GM23338 (cell line): ENCODE measurements around the gene MEGF11. TPM values are rescaled to one million over a fixed set of nuclear protein-coding genes. Genes with fewer than 3 reads are reported as not detected.

Experiments
- ATAC-seq: fragments of 200-7000 bp; cut with Tn5 transposase; 3 replicates; pipeline ENCODE4 v1.9.1; 2020
- DNase-seq: peaks from one replicate; pipeline ENCODE4 v3.0.0-alpha.2; 2015; ENCODE audit warnings: low spot score
- H2AFZ ChIP-seq: fragments of 200-600 bp; sonication (generic); 2 replicates; pipeline ENCODE4 v1.8.0; 2016; ENCODE audit warnings: antibody characterized with exemption, mild to moderate bottlenecking, moderate library complexity
- H3F3A ChIP-seq: fragments of 200-600 bp; sonication (generic); replicated peaks from 2 replicates; pipeline ENCODE4 v1.8.0; 2017; ENCODE audit warnings: antibody characterized with exemption, mixed run types, low read depth
- H3K27ac ChIP-seq: fragments of 200-600 bp; sonication (generic); 2 replicates; pipeline ENCODE4 v1.6.1; 2016; ENCODE audit warnings: low read depth
- H3K27me3 ChIP-seq: fragments of 200-600 bp; sonication (generic); 2 replicates; pipeline ENCODE4 v1.8.0; 2016; ENCODE audit warnings: mild to moderate bottlenecking, mixed run types, moderate library complexity; ENCODE audit not compliant: insufficient read depth
- H3K36me3 ChIP-seq: fragments of 200-600 bp; sonication (generic); 2 replicates; pipeline ENCODE4 v1.8.0; 2016; ENCODE audit warnings: mild to moderate bottlenecking; ENCODE audit not compliant: insufficient read depth
- H3K4me1 ChIP-seq: fragments of 200-600 bp; sonication (generic); 2 replicates; pipeline ENCODE4 v1.8.0; 2016; ENCODE audit warnings: mild to moderate bottlenecking, moderate library complexity; ENCODE audit not compliant: insufficient read depth
- H3K4me2 ChIP-seq: fragments of 200-600 bp; sonication (generic); 2 replicates; pipeline ENCODE4 v1.7.1; 2017; ENCODE audit warnings: mixed run types
- H3K4me3 ChIP-seq: fragments of 200-600 bp; sonication (generic); 2 replicates; pipeline ENCODE4 v1.6.1; 2016; ENCODE audit warnings: mixed run types
- H3K79me2 ChIP-seq: fragments of 200-600 bp; sonication (generic); replicated peaks from 2 replicates; pipeline ENCODE4 v1.8.0; 2017; ENCODE audit warnings: mild to moderate bottlenecking; ENCODE audit not compliant: insufficient read depth
- H3K9me2 ChIP-seq: fragments of 200-600 bp; sonication (generic); 2 replicates; pipeline ENCODE4 v1.8.0; 2017; ENCODE audit not compliant: insufficient read depth
- H4K20me1 ChIP-seq: fragments of 200-600 bp; sonication (generic); replicated peaks from 2 replicates; pipeline ENCODE4 v1.8.0; 2017; ENCODE audit warnings: mild to moderate bottlenecking; ENCODE audit not compliant: insufficient read depth
- H3K27ac Mint-ChIP-seq: 2 replicates; pipeline ENCODE4 v1.8.0; 2020; ENCODE audit warnings: inconsistent platforms, mild to moderate bottlenecking, moderate library complexity, mixed read lengths
- H3K27me3 Mint-ChIP-seq: 3 replicates; pipeline ENCODE4 v1.8.0; 2022; ENCODE audit warnings: low read depth, mild to moderate bottlenecking, moderate library complexity, mixed read lengths, inconsistent platforms; ENCODE audit not compliant: insufficient read depth, poor library complexity
- H3K36me3 Mint-ChIP-seq: 3 replicates; pipeline ENCODE4 v1.8.0; 2021; ENCODE audit warnings: low read depth, mild to moderate bottlenecking, inconsistent platforms, moderate library complexity, mixed read lengths
- H3K4me1 Mint-ChIP-seq: 3 replicates; pipeline ENCODE4 v1.8.0; 2020; ENCODE audit warnings: mild to moderate bottlenecking, inconsistent platforms, mixed read lengths
- H3K4me3 Mint-ChIP-seq: 3 replicates; pipeline ENCODE4 v1.8.0; 2021; ENCODE audit warnings: moderate library complexity, mild to moderate bottlenecking, inconsistent platforms, mixed read lengths
- H3K9me3 Mint-ChIP-seq: 3 replicates; pipeline ENCODE4 v1.8.0; 2020; ENCODE audit warnings: moderate library complexity, mild to moderate bottlenecking, inconsistent platforms, mixed read lengths
- CREB1 ChIP-seq: fragments of 250-450 bp; sonication (Bioruptor Pico); IDR thresholded peaks from 2 replicates; pipeline ENCODE4 v1.5.0; 2020; ENCODE audit warnings: low read depth, mild to moderate bottlenecking, moderate library complexity
- EZH2 ChIP-seq: fragments of 200-600 bp; sonication (generic); IDR thresholded peaks from one replicate; pipeline ENCODE4 v1.8.0; 2017; ENCODE audit warnings: antibody characterized with exemption, mild to moderate bottlenecking, low read depth; ENCODE audit not compliant: unreplicated experiment
- EZH2phosphoT487 ChIP-seq: fragments of 200-600 bp; sonication (generic); IDR thresholded peaks from one replicate; pipeline ENCODE4 v1.8.1; 2018; ENCODE audit warnings: antibody characterized with exemption; ENCODE audit not compliant: unreplicated experiment
- JUNB ChIP-seq: IDR thresholded peaks from one replicate; pipeline ENCODE4 v1.6.1; 2016; ENCODE audit warnings: antibody characterized with exemption; ENCODE audit not compliant: unreplicated experiment
- NANOG ChIP-seq: IDR thresholded peaks from 2 replicates; pipeline ENCODE4 v1.6.1; 2016; ENCODE audit warnings: antibody characterized with exemption, borderline replicate concordance
- POLR2AphosphoS5 ChIP-seq: IDR thresholded peaks from 2 replicates; pipeline ENCODE4 v1.6.1; 2016; ENCODE audit warnings: antibody characterized with exemption, low read depth
- STAT1 ChIP-seq: IDR thresholded peaks from one replicate; pipeline ENCODE4 v1.6.1; 2016; ENCODE audit warnings: antibody characterized with exemption; ENCODE audit not compliant: unreplicated experiment
- ZNF114 ChIP-seq: fragments of 250-450 bp; sonication (Bioruptor Pico); IDR thresholded peaks from 2 replicates; pipeline ENCODE4 v1.5.0; 2020; ENCODE audit warnings: mild to moderate bottlenecking, moderate library complexity
- ZNF331 ChIP-seq: fragments of 250-450 bp; sonication (Bioruptor Pico); IDR thresholded peaks from 2 replicates; pipeline ENCODE4 v1.5.0; 2020; ENCODE audit warnings: low read depth, mild to moderate bottlenecking, moderate library complexity
- polyA plus RNA-seq: library from polyadenylated mRNA; unstranded; fragments of >200 nt; fragmentation: Nextera tagmentation; extraction: Ambion mirVana; gene quantifications from 2 replicates; pipeline ENCODE4 v1.2.1, GENCODE V29; 2016
- total RNA-seq: library from RNA; depleted of rRNA; stranded (reverse); fragments of >200 nt; shearing (Covaris generic); gene quantifications from 2 replicates; pipeline ENCODE4 v1.2.3, GENCODE V29; 2014
- TF ChIP-seq, protein P1 (sequence below), 2 experiments: fragments of 200-600 bp in 1 of 2; sonication (generic) in 1 of 2; conservative IDR thresholded peaks; 2 replicates each; pipeline versions ENCODE4 v1.5.1 to v1.6.1; 2016 to 2017; ENCODE audit warnings: antibody characterized with exemption in 2 of 2, low read depth in 2 of 2, mild to moderate bottlenecking in 2 of 2, moderate library complexity in 1 of 2
- TF ChIP-seq, protein P2 (sequence below): IDR thresholded peaks from 2 replicates; pipeline ENCODE4 v1.6.1; 2016; ENCODE audit warnings: antibody characterized with exemption
- TF ChIP-seq, protein P3 (sequence below): IDR thresholded peaks from one replicate; pipeline ENCODE4 v1.6.1; 2018; ENCODE audit warnings: antibody characterized with exemption; ENCODE audit not compliant: unreplicated experiment

Gene MEGF11
- total and polyA plus RNA-seq, 2 experiments from 2014 or later = 1.3 to 1.9 TPM

DNA sequence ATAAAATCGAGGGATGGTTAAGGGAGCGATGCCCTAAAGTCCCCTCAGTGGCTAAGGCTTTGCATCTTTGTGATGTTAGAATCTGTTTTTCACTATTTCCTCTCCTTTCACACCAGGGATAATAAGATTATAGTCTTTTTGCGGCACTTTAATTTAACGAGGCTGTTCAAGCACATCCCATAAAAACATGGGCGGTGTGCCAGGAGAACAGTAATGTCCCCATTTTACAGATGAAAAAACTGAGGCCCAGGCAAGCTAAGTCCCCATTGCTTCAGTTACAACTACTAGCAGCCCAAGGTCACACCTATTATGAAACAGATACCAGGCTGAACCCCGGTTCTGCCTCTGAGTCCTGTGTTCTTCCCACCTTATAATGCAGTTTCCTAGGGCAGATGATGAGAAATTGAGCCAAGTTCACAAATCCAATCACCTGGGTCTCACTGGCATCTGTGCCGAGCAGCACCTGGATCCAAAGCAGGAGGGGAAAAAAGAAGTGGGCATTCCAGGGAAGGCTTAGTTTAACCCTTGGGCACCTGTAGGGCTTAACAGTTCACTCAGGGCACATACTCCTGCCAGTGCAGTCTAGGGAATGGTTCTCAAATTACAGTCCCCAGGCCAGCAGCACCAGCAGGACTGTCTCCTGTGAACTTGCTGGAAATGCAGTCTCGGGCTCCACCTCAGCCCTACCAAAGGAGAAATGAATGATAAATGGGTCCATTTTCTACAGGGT lies 215.0 kb downstream of the MEGF11 start (continued):
- TF ChIP-seq, protein P1, sequence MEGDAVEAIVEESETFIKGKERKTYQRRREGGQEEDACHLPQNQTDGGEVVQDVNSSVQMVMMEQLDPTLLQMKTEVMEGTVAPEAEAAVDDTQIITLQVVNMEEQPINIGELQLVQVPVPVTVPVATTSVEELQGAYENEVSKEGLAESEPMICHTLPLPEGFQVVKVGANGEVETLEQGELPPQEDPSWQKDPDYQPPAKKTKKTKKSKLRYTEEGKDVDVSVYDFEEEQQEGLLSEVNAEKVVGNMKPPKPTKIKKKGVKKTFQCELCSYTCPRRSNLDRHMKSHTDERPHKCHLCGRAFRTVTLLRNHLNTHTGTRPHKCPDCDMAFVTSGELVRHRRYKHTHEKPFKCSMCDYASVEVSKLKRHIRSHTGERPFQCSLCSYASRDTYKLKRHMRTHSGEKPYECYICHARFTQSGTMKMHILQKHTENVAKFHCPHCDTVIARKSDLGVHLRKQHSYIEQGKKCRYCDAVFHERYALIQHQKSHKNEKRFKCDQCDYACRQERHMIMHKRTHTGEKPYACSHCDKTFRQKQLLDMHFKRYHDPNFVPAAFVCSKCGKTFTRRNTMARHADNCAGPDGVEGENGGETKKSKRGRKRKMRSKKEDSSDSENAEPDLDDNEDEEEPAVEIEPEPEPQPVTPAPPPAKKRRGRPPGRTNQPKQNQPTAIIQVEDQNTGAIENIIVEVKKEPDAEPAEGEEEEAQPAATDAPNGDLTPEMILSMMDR (conservative IDR thresholded peaks at IDR 0.05; ENCODE audit: low read depth in 2 of 2) = no peak

DNA sequence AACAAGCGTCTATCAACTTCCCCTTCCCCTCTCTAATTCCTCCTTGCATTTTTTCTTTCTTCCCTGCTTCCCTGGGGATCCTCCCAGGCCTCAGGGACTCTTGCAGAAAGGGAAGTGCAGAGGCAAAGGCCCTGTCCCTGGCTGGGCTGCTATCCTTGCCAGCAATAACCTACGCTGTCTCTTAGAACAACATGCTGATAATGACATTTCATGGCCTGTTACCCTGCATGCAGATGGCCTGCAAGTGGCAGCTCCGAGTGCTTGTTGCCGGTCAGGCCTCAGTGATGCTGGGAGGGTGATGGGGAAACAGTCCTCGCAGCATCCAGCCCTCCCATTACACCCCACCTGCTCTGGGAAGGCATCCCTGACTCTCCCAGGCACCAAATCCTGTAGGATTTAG lies 216.7 kb downstream of the MEGF11 start:
- Mint-ChIP-seq H3K4me1 (peaks cover 46% of the 10 kb centered on the region), H3K9me3 (peaks cover 25% of the 10 kb centered on the region), H3K4me3 (no peak overlapping the region), H3K27ac (no peak overlapping the region), H3K36me3 (peaks cover 21% of the 10 kb centered on the region), H3K27me3 (peaks cover 1% of the 10 kb centered on the region)
- no peak overlapping the region for H3K4me2 ChIP-seq
- DNase-seq (no peak), ATAC-seq (no peak)
- H3K27ac ChIP-seq = no peak overlapping the region
- H2AFZ ChIP-seq = no peak overlapping the region
- no peak for TF ChIP-seq EZH2
- TF ChIP-seq ZNF114 = no peak
- no peak for TF ChIP-seq EZH2phosphoT487
- TF ChIP-seq ZNF331 = no peak
- no peak for TF ChIP-seq POLR2AphosphoS5
- no peak for TF ChIP-seq STAT1
- TF ChIP-seq, protein P2, sequence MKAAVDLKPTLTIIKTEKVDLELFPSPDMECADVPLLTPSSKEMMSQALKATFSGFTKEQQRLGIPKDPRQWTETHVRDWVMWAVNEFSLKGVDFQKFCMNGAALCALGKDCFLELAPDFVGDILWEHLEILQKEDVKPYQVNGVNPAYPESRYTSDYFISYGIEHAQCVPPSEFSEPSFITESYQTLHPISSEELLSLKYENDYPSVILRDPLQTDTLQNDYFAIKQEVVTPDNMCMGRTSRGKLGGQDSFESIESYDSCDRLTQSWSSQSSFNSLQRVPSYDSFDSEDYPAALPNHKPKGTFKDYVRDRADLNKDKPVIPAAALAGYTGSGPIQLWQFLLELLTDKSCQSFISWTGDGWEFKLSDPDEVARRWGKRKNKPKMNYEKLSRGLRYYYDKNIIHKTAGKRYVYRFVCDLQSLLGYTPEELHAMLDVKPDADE = no peak
- TF ChIP-seq, protein P1 (conservative IDR thresholded peaks at IDR 0.05; ENCODE audit: low read depth in 2 of 2) = no peak
- TF ChIP-seq CREB1 = no peak
- TF ChIP-seq JUNB = no peak
- TF ChIP-seq, protein P3, sequence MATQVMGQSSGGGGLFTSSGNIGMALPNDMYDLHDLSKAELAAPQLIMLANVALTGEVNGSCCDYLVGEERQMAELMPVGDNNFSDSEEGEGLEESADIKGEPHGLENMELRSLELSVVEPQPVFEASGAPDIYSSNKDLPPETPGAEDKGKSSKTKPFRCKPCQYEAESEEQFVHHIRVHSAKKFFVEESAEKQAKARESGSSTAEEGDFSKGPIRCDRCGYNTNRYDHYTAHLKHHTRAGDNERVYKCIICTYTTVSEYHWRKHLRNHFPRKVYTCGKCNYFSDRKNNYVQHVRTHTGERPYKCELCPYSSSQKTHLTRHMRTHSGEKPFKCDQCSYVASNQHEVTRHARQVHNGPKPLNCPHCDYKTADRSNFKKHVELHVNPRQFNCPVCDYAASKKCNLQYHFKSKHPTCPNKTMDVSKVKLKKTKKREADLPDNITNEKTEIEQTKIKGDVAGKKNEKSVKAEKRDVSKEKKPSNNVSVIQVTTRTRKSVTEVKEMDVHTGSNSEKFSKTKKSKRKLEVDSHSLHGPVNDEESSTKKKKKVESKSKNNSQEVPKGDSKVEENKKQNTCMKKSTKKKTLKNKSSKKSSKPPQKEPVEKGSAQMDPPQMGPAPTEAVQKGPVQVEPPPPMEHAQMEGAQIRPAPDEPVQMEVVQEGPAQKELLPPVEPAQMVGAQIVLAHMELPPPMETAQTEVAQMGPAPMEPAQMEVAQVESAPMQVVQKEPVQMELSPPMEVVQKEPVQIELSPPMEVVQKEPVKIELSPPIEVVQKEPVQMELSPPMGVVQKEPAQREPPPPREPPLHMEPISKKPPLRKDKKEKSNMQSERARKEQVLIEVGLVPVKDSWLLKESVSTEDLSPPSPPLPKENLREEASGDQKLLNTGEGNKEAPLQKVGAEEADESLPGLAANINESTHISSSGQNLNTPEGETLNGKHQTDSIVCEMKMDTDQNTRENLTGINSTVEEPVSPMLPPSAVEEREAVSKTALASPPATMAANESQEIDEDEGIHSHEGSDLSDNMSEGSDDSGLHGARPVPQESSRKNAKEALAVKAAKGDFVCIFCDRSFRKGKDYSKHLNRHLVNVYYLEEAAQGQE = no peak
- no peak for TF ChIP-seq NANOG
- peaks cover 3% of the 10 kb centered on the region; the same call in 1 of the 2 replicates for H3K36me3 ChIP-seq
- peaks cover 7% of the 10 kb centered on the region; the same call in 1 of the 2 replicates for H3F3A ChIP-seq
- H3K9me2 ChIP-seq = no peaks in the 10 kb centered on the region
- no peaks in the 10 kb centered on the region for H4K20me1 ChIP-seq
- H3K4me1 ChIP-seq = peaks cover 40% of the 10 kb centered on the region
- no peaks in the 10 kb centered on the region for H3K27me3 ChIP-seq
- no peaks in the 10 kb centered on the region for H3K79me2 ChIP-seq
- H3K4me3 ChIP-seq = no peak overlapping the region
